ENCODE measurements around the gene SPI1. TPM values are rescaled to one million over a fixed set of nuclear protein-coding genes. Genes with fewer than 3 reads are reported as not detected.
"Not testable (repeated sequence)": the region's sequence is repeated elsewhere in the genome, so short reads cannot be mapped to it uniquely, and the experiment has no call there.

The SPI1 gene
- total RNA-seq, 1 experiment from 2014 or later, result not detected

- Mint-ChIP-seq H3K4me3 (ENCODE audit: unreplicated experiment) (no peak overlapping the region), H3K27ac (ENCODE audit: unreplicated experiment) (no peak overlapping the region), H3K36me3 (ENCODE audit: insufficient read depth, unreplicated experiment) (peaks cover 42% of the 10 kb centered on the region), H3K9me3 (ENCODE audit: unreplicated experiment) (no peaks in the 10 kb centered on the region), H3K27me3 (ENCODE audit: insufficient read depth, unreplicated experiment) (no peaks in the 10 kb centered on the region), H3K4me1 (ENCODE audit: low read depth, unreplicated experiment) (no peaks in the 10 kb centered on the region)
- POLR2A ChIA-PET, result no interaction called here
- intact Hi-C loops (cut with micrococcal nuclease; ENCODE audit: unreplicated experiment), result no loop called here
- peaks cover 4% of the 10 kb centered on the region for H3K36me3 ChIP-seq (ENCODE audit: control insufficient read depth, insufficient read depth, low read length)
- no TSS peak for BruUV-seq (replicated peaks)
- TF ChIP-seq, protein P1, sequence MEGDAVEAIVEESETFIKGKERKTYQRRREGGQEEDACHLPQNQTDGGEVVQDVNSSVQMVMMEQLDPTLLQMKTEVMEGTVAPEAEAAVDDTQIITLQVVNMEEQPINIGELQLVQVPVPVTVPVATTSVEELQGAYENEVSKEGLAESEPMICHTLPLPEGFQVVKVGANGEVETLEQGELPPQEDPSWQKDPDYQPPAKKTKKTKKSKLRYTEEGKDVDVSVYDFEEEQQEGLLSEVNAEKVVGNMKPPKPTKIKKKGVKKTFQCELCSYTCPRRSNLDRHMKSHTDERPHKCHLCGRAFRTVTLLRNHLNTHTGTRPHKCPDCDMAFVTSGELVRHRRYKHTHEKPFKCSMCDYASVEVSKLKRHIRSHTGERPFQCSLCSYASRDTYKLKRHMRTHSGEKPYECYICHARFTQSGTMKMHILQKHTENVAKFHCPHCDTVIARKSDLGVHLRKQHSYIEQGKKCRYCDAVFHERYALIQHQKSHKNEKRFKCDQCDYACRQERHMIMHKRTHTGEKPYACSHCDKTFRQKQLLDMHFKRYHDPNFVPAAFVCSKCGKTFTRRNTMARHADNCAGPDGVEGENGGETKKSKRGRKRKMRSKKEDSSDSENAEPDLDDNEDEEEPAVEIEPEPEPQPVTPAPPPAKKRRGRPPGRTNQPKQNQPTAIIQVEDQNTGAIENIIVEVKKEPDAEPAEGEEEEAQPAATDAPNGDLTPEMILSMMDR (IDR thresholded peaks at IDR 0.05; ENCODE audit: insufficient read depth in 1 of 2, low read depth in 1 of 2, low read length in 1 of 2, severe bottlenecking in 1 of 2, unreplicated experiment in 1 of 2), result no peak
- no peaks in the 10 kb centered on the region for H3K27me3 ChIP-seq (replicated peaks; ENCODE audit: control insufficient read depth, insufficient read depth, low read length)
- no peak overlapping the region for H3K4me3 ChIP-seq (ENCODE audit: low read depth, low read length)
- DNase-seq, result no peak
- no peaks in the 10 kb centered on the region for H3K4me1 ChIP-seq
- CTCF ChIA-PET, result no interaction called here
- no peaks in the 10 kb centered on the region for H3K9me3 ChIP-seq
These were observed 60.2 kb downstream of the SPI1 start for GRCh38 chr11:47318166-47318565.

GRCh38 chr11:47317064-47317828, 61.1 kb downstream of the SPI1 start:
- BruUV-seq (replicated peaks), result no TSS peak

DNA sequence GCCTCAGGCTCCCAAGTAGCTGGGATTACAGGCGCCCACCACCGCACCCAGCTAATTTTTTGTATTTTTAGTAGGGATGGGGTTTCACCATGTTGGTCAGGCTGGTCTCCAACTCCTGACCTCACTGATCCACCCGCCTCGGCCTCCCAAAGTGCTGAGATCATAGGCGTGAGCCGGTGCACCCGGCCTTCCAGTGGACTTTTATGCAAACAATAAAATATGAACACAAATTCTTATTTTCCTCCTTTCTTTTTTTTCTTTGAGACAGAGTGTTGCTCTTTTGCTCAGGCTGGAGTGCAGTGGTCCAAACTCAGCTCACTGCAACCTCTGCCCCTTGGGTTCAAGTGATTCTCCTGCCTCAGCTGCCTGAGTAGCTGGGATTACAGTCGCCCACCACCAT, 61.8 kb downstream of the SPI1 start:
- BruUV-seq (replicated peaks); H3K4me1 ChIP-seq; POLR2A ChIA-PET; DNase-seq; H3K4me3 Mint-ChIP-seq (ENCODE audit: unreplicated experiment); H3K9me3 Mint-ChIP-seq (ENCODE audit: unreplicated experiment); H3K36me3 ChIP-seq (ENCODE audit: control insufficient read depth, insufficient read depth, low read length); intact Hi-C loops (cut with micrococcal nuclease; ENCODE audit: unreplicated experiment); H3K27me3 ChIP-seq (replicated peaks; ENCODE audit: control insufficient read depth, insufficient read depth, low read length); H3K27me3 Mint-ChIP-seq (ENCODE audit: insufficient read depth, unreplicated experiment); H3K4me1 Mint-ChIP-seq (ENCODE audit: low read depth, unreplicated experiment); H3K4me3 ChIP-seq (ENCODE audit: low read depth, low read length); CTCF ChIA-PET; H3K9me3 ChIP-seq; H3K27ac Mint-ChIP-seq (ENCODE audit: unreplicated experiment): not testable (repeated sequence)
- peaks cover 55% of the 10 kb centered on the region for H3K36me3 Mint-ChIP-seq (ENCODE audit: insufficient read depth, unreplicated experiment)

More at GRCh38 chr11:47317064-47317828, 61.1 kb downstream of the SPI1 start:
- ChIA-PET POLR2A (no interaction called here), CTCF (no interaction called here)
- DNase-seq, result no peak
- no peak overlapping the region for H3K27ac Mint-ChIP-seq (ENCODE audit: unreplicated experiment)
- peaks cover 51% of the 10 kb centered on the region for H3K36me3 Mint-ChIP-seq (ENCODE audit: insufficient read depth, unreplicated experiment)
- TF ChIP-seq, protein P1 (IDR thresholded peaks at IDR 0.05; ENCODE audit: insufficient read depth in 1 of 2, low read depth in 1 of 2, low read length in 1 of 2, severe bottlenecking in 1 of 2, unreplicated experiment in 1 of 2), result no peak
- no peaks in the 10 kb centered on the region for H3K4me1 Mint-ChIP-seq (ENCODE audit: low read depth, unreplicated experiment)
- H3K27me3 Mint-ChIP-seq (ENCODE audit: insufficient read depth, unreplicated experiment), result no peaks in the 10 kb centered on the region
- no peaks in the 10 kb centered on the region for H3K9me3 Mint-ChIP-seq (ENCODE audit: unreplicated experiment)
- intact Hi-C loops (cut with micrococcal nuclease; ENCODE audit: unreplicated experiment), result no loop called here
- Histone ChIP-seq H3K27me3 (replicated peaks; ENCODE audit: control insufficient read depth, insufficient read depth, low read length) (no peaks in the 10 kb centered on the region), H3K4me3 (ENCODE audit: low read depth, low read length) (no peak overlapping the region), H3K4me1 (no peaks in the 10 kb centered on the region), H3K36me3 (ENCODE audit: control insufficient read depth, insufficient read depth, low read length) (peaks cover 4% of the 10 kb centered on the region), H3K9me3 (no peaks in the 10 kb centered on the region)
- no peak overlapping the region for H3K4me3 Mint-ChIP-seq (ENCODE audit: unreplicated experiment)

All from Caco-2 (cell line).